ENCODE data around the gene TNP2. TPM values are rescaled to one million over a fixed set of nuclear protein-coding genes. Genes with fewer than 3 reads are reported as not detected.
A peak's percentile ranks its signal among the peaks of the same experiment; 100 is the strongest.

TNP2 gene
- total RNA-seq, 1 donor from 2014 or later, result not detected

DNA sequence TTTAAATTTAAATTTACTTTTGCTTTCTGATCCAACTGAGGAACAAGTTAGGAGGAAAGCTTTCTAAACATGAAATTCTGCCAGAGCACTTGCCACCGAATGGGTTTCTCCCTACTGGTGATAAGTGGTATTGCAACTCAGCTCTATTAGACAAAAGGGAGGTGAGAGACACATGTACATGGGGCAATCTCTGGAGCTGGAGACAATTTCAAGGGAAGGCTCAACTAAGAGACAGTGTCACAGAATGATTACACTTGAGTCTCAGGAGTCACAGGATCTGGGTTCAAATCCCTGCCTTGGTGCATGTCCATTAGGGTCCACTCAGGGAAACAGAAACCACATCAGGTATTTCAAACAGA lies 50.5 kb downstream of the TNP2 start:
- H3K36me3 Mint-ChIP-seq (ENCODE audit: low read depth, unreplicated experiment), result peaks cover 3% of the 10 kb centered on the region
- H3K27ac Mint-ChIP-seq (ENCODE audit: unreplicated experiment), result no peak overlapping the region
- H3K27me3 Mint-ChIP-seq (ENCODE audit: unreplicated experiment), result peaks cover 5% of the 10 kb centered on the region

More for the DNA sequence above, 50.5 kb downstream of the TNP2 start:
- DNase-seq (ENCODE audit: low spot score), result no peak
- peaks cover 5% of the 10 kb centered on the region for H3K9me3 Mint-ChIP-seq (ENCODE audit: unreplicated experiment)
- TF ChIP-seq, protein P1, sequence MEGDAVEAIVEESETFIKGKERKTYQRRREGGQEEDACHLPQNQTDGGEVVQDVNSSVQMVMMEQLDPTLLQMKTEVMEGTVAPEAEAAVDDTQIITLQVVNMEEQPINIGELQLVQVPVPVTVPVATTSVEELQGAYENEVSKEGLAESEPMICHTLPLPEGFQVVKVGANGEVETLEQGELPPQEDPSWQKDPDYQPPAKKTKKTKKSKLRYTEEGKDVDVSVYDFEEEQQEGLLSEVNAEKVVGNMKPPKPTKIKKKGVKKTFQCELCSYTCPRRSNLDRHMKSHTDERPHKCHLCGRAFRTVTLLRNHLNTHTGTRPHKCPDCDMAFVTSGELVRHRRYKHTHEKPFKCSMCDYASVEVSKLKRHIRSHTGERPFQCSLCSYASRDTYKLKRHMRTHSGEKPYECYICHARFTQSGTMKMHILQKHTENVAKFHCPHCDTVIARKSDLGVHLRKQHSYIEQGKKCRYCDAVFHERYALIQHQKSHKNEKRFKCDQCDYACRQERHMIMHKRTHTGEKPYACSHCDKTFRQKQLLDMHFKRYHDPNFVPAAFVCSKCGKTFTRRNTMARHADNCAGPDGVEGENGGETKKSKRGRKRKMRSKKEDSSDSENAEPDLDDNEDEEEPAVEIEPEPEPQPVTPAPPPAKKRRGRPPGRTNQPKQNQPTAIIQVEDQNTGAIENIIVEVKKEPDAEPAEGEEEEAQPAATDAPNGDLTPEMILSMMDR (IDR thresholded peaks at IDR 0.05; ENCODE audit: unreplicated experiment), result peak; percentile 86
- no peak overlapping the region for H3K4me3 Mint-ChIP-seq (ENCODE audit: unreplicated experiment)
- H3K4me1 Mint-ChIP-seq (ENCODE audit: unreplicated experiment), result no peaks in the 10 kb centered on the region

Small RNA genes lying within 50 kb of the gene (microRNA-seq; reads per million reads assigned to microRNA genes)
- gene MIR548H2 (ENCODE audit: unreplicated experiment), result not detected

Other genes with a start within 250 kb of the TNP2 start
- 7.4 TPM for gene SOCS1, start 13.1 kb downstream of the TNP2 start, total RNA-seq (ENCODE audit: unreplicated experiment)
- gene PRM3, start 4.3 kb upstream of the TNP2 start, total RNA-seq (ENCODE audit: unreplicated experiment), result not detected
- gene PRM2, start 7.2 kb upstream of the TNP2 start, total RNA-seq (ENCODE audit: unreplicated experiment), result not detected
- gene PRM1, start 12.0 kb upstream of the TNP2 start, total RNA-seq (ENCODE audit: unreplicated experiment), result not detected
- 10.5 TPM for gene RMI2, start 76.1 kb upstream of the TNP2 start, total RNA-seq (ENCODE audit: unreplicated experiment)